Ishikawa (cell line): ENCODE data around the gene LLGL1.

Source experiments
- CEBPB ChIP-seq: IDR thresholded peaks from 2 replicates; pipeline ENCODE4 v1.6.1; 2012
- EGR1 ChIP-seq: IDR thresholded peaks from 2 replicates; pipeline ENCODE4 v1.6.1; 2012
- EP300 ChIP-seq: IDR thresholded peaks from 2 replicates; pipeline ENCODE4 v1.6.1; 2012; ENCODE audit warnings: borderline replicate concordance
- FOXM1 ChIP-seq: IDR thresholded peaks from 2 replicates; pipeline ENCODE4 v1.6.1; 2012; ENCODE audit warnings: low read depth, borderline replicate concordance
- MAX ChIP-seq: IDR thresholded peaks from 2 replicates; pipeline ENCODE4 v1.6.1; 2012
- NFIC ChIP-seq: IDR thresholded peaks from 2 replicates; pipeline ENCODE4 v1.6.1; 2012
- RAD21 ChIP-seq: IDR thresholded peaks from 2 replicates; pipeline ENCODE4 v1.6.1; 2012; ENCODE audit warnings: low read depth
- TAF1 ChIP-seq: IDR thresholded peaks from 2 replicates; pipeline ENCODE4 v1.6.1; 2012; ENCODE audit warnings: low read depth, mild to moderate bottlenecking
- TCF12 ChIP-seq: IDR thresholded peaks from 2 replicates; pipeline ENCODE4 v1.6.1; 2012; ENCODE audit warnings: low read depth
- TEAD4 ChIP-seq: IDR thresholded peaks from 2 replicates; pipeline ENCODE4 v1.6.1; 2012
- TF ChIP-seq, protein P1 (sequence below): IDR thresholded peaks from 2 replicates; pipeline ENCODE4 v1.6.1; 2012; ENCODE audit warnings: low read depth, mild to moderate bottlenecking

DNA sequence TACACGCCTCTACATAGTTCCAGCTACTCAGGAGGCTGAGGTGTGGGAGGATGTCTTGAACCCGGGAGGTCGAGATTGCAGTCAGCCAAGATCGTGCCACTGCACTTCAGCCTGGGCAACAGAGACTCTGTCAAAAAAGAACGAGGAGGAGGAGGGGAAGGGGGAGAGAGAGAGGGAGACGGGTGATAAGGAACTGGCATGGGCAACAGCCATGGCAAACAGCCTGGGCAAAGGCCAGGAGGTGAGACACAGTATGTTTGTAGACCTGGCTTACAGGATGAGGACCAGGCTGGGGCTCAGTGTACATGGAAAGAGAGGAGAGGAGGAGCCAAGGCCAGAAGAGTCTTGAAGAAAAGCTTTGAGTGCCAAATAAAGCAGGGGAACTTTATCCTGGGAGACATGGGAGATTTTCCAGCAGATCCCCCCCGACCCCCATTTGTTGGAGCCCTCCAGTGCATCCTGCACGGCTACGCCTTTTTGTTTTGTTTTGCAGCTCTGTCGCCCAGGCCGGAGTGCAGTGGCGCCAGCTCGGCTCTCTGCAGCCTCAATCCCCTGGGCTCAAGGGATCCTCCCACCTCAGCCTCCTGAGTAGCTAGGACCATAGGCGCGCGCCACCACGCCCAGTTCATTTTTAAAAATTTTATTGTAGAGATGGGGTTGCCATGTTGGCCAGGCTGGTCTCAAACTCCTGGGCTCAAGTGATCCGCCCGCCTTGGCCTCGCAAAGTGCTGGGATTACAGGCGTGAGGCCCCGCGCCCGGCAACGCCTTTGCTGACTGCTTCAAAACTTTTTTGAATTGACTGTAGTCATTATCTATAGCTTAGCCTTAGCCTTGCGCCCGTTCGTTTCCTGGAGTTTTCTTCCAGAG lies 43.1 kb upstream of the LLGL1 start:
- no peak for TF ChIP-seq TAF1
- TF ChIP-seq RAD21: no peak
- TF ChIP-seq EP300: no peak
- TF ChIP-seq TEAD4: no peak
- TF ChIP-seq FOXM1: no peak
- no peak for TF ChIP-seq MAX
- TF ChIP-seq EGR1: no peak
- no peak for TF ChIP-seq TCF12
- TF ChIP-seq, protein P1, sequence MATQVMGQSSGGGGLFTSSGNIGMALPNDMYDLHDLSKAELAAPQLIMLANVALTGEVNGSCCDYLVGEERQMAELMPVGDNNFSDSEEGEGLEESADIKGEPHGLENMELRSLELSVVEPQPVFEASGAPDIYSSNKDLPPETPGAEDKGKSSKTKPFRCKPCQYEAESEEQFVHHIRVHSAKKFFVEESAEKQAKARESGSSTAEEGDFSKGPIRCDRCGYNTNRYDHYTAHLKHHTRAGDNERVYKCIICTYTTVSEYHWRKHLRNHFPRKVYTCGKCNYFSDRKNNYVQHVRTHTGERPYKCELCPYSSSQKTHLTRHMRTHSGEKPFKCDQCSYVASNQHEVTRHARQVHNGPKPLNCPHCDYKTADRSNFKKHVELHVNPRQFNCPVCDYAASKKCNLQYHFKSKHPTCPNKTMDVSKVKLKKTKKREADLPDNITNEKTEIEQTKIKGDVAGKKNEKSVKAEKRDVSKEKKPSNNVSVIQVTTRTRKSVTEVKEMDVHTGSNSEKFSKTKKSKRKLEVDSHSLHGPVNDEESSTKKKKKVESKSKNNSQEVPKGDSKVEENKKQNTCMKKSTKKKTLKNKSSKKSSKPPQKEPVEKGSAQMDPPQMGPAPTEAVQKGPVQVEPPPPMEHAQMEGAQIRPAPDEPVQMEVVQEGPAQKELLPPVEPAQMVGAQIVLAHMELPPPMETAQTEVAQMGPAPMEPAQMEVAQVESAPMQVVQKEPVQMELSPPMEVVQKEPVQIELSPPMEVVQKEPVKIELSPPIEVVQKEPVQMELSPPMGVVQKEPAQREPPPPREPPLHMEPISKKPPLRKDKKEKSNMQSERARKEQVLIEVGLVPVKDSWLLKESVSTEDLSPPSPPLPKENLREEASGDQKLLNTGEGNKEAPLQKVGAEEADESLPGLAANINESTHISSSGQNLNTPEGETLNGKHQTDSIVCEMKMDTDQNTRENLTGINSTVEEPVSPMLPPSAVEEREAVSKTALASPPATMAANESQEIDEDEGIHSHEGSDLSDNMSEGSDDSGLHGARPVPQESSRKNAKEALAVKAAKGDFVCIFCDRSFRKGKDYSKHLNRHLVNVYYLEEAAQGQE: no peak
- no peak for TF ChIP-seq CEBPB
- no peak for TF ChIP-seq NFIC
